Gastrocnemius medialis (tissue), 4 donors: Measurements from ENCODE around the gene GRID1. TPM values are rescaled to one million over a fixed set of nuclear protein-coding genes. Genes with fewer than 3 reads are reported as not detected.

Experiments
- ATAC-seq, 2 donors: fragments of 150-250 bp; one replicate each; pipeline ENCODE4 v1.9.1; 2016
- DNase-seq, 2 donors: peaks; one replicate each; pipeline ENCODE4 v3.0.0-alpha.2; 2019
- H3K27ac ChIP-seq, 4 donors: fragments of 200-600 bp; sonication (generic); 1 replicate in 1 of 4; 2 replicates in 3 of 4; pipeline ENCODE4 v1.5.1; 2016 to 2018; ENCODE audit warnings: mild to moderate bottlenecking in 2 of 4, moderate library complexity in 1 of 4
- H3K27me3 ChIP-seq, 3 donors: fragments of 200-600 bp; sonication (generic) in 2 of 3; 1 replicate in 1 of 3; 2 replicates in 2 of 3; pipeline versions ENCODE4 v1.5.1 to v1.6.0; 2016 to 2019; ENCODE audit warnings: mild to moderate bottlenecking in 1 of 3, moderate library complexity in 1 of 3
- H3K36me3 ChIP-seq, 2 donors: fragments of 200-600 bp; sonication (generic) in 1 of 2; one replicate each; pipeline ENCODE4 v1.5.1; 2017 to 2018
- H3K4me1 ChIP-seq, 2 donors: fragments of 200-600 bp; sonication (generic) in 1 of 2; one replicate each; pipeline ENCODE4 v1.5.1; 2016 to 2017; ENCODE audit warnings: mild to moderate bottlenecking in 2 of 2
- H3K4me3 ChIP-seq, 4 donors: fragments of 200-600 bp; sonication (generic) in 3 of 4; 1 replicate in 1 of 4; 2 replicates in 3 of 4; pipeline ENCODE4 v1.5.1; 2016 to 2019; ENCODE audit warnings: mild to moderate bottlenecking in 2 of 4
- H3K9me3 ChIP-seq, 3 donors: fragments of 200-600 bp; sonication (generic) in 2 of 3; 1 replicate in 1 of 3; 2 replicates in 2 of 3; pipeline ENCODE4 v1.5.1; 2016 to 2019
- POLR2A ChIP-seq, 2 donors: fragments of 450-650 bp; IDR thresholded peaks; one replicate each; pipeline ENCODE4 v1.6.1; 2017; ENCODE audit warnings: antibody characterized with exemption in 2 of 2, mild to moderate bottlenecking in 2 of 2, moderate library complexity in 2 of 2
- in situ Hi-C, 4 donors: fragments of 200-750 bp; cut with MboI; loops; one replicate each; pipeline versions ENCODE4 v1.15.0 to v1.8.0; 2017; ENCODE audit warnings: low sequenced_read_pairs in 4 of 4
- intact Hi-C: fragments of 100-400 bp; cut with DNase I; formaldehyde crosslinking; loops from one replicate; pipeline ENCODE4 v1.15.1; 2023; ENCODE audit warnings: low total_unique reads
- total RNA-seq, 4 donors: library from RNA; depleted of rRNA; stranded (reverse); fragments of >200 nt; gene quantifications; one replicate each; pipeline versions ENCODE4 v1.1.0 to v1.2.3, GENCODE V29; 2016
- TF ChIP-seq, protein P1 (sequence below), 5 experiments: fragments of 450-650 bp in 3 of 5; fragments of 200-600 bp in 2 of 5; sonication (generic) in 2 of 5; IDR thresholded peaks in 4 of 5; conservative IDR thresholded peaks in 1 of 5; 1 replicate in 4 of 5; 2 replicates in 1 of 5; pipeline ENCODE4 v1.5.1; 2016 to 2019; ENCODE audit warnings: antibody characterized with exemption in 5 of 5, mild to moderate bottlenecking in 3 of 5, moderate library complexity in 3 of 5

Gene GRID1
- total RNA-seq, 4 donors from 2014 or later = 0.17 to 1.4 (median 0.79) TPM

DNA sequence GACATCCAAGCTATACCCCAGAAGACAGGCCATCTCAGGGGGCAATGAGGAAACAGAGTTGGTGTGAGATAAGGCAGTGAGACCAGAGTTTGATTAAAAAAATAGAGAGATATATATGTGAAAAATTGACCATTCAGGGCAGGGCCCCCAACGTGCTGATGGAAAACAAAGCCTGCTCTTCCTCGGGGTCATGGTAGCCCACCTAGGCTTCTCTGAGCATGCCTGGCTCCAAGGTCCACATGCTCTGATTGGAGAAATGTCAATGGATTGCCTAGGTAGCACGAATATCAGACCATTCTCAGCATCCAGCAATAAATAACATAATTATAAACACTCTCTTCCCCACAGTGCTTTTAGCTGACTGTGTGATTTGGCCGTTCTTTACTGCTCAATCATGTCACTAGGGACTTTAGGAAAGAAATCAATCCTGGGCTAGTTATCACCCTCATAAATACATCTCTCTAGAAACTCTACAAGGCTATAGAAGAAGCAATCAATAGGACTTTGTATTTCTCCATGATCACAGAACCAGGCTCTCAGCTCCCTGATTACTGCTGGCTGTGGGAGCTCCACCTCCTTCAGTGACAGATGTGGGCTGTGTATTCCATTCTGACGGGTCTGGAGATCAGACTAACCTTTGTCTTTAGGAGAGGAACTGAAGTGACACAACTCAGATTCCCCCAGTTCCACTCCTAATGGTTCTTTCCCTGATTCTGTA lies 766.4 kb downstream of the GRID1 start:
- H3K27ac ChIP-seq = no peak overlapping the region
- H3K36me3 ChIP-seq = no peaks in the 10 kb centered on the region
- no peaks in the 10 kb centered on the region for H3K4me1 ChIP-seq
- TF ChIP-seq, protein P1, sequence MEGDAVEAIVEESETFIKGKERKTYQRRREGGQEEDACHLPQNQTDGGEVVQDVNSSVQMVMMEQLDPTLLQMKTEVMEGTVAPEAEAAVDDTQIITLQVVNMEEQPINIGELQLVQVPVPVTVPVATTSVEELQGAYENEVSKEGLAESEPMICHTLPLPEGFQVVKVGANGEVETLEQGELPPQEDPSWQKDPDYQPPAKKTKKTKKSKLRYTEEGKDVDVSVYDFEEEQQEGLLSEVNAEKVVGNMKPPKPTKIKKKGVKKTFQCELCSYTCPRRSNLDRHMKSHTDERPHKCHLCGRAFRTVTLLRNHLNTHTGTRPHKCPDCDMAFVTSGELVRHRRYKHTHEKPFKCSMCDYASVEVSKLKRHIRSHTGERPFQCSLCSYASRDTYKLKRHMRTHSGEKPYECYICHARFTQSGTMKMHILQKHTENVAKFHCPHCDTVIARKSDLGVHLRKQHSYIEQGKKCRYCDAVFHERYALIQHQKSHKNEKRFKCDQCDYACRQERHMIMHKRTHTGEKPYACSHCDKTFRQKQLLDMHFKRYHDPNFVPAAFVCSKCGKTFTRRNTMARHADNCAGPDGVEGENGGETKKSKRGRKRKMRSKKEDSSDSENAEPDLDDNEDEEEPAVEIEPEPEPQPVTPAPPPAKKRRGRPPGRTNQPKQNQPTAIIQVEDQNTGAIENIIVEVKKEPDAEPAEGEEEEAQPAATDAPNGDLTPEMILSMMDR (IDR thresholded peaks at IDR 0.05 in 4 of 5, conservative IDR thresholded peaks at IDR 0.05 in 1 of 5) = no peak
- TF ChIP-seq POLR2A (IDR thresholded peaks at IDR 0.05) = no peak
- ATAC-seq (no peak), DNase-seq (no peak)
- in situ Hi-C loops = no loop called here
- no peaks in the 10 kb centered on the region for H3K9me3 ChIP-seq
- intact Hi-C loops = no loop called here
- no peak overlapping the region for H3K4me3 ChIP-seq
- no peaks in the 10 kb centered on the region for H3K27me3 ChIP-seq

GRCh38 chr10:85599081-85599480 lies 767.5 kb downstream of the GRID1 start:
- Histone ChIP-seq H3K27ac (no peak overlapping the region), H3K9me3 (no peaks in the 10 kb centered on the region), H3K4me3 (no peak overlapping the region), H3K27me3 (no peaks in the 10 kb centered on the region), H3K4me1 (no peaks in the 10 kb centered on the region), H3K36me3 (no peaks in the 10 kb centered on the region)
- ATAC-seq = no peak
- intact Hi-C loops (no loop called here), in situ Hi-C loops (no loop called here)
- TF ChIP-seq, protein P1 (IDR thresholded peaks at IDR 0.05 in 4 of 5, conservative IDR thresholded peaks at IDR 0.05 in 1 of 5) = no peak
- no peak for TF ChIP-seq POLR2A (IDR thresholded peaks at IDR 0.05)
- no peak for DNase-seq

- Histone ChIP-seq H3K9me3 (no peaks in the 10 kb centered on the region), H3K27me3 (no peaks in the 10 kb centered on the region), H3K4me1 (no peaks in the 10 kb centered on the region), H3K4me3 (no peak overlapping the region), H3K36me3 (no peaks in the 10 kb centered on the region), H3K27ac (no peak overlapping the region)
- ATAC-seq (no peak), DNase-seq (no peak)
- intact Hi-C loops = no loop called here
- TF ChIP-seq, protein P1 (IDR thresholded peaks at IDR 0.05 in 4 of 5, conservative IDR thresholded peaks at IDR 0.05 in 1 of 5) = no peak
- no peak for TF ChIP-seq POLR2A (IDR thresholded peaks at IDR 0.05)
- in situ Hi-C loops = no loop called here
Measured at GRCh38 chr10:85598646-85599045, 767.9 kb downstream of the GRID1 start.

- no peaks in the 10 kb centered on the region for H3K27me3 ChIP-seq
- H3K4me1 ChIP-seq = no peaks in the 10 kb centered on the region
- in situ Hi-C loops (no loop called here), intact Hi-C loops (no loop called here)
- H3K36me3 ChIP-seq = no peaks in the 10 kb centered on the region
- no peak for ATAC-seq
- no peaks in the 10 kb centered on the region for H3K9me3 ChIP-seq
- no peak overlapping the region for H3K27ac ChIP-seq
- no peak overlapping the region for H3K4me3 ChIP-seq
- DNase-seq = no peak
- TF ChIP-seq, protein P1 (IDR thresholded peaks at IDR 0.05 in 4 of 5, conservative IDR thresholded peaks at IDR 0.05 in 1 of 5) = no peak
- no peak for TF ChIP-seq POLR2A (IDR thresholded peaks at IDR 0.05)
Measured at GRCh38 chr10:85597006-85597405, 769.6 kb downstream of the GRID1 start.

DNA sequence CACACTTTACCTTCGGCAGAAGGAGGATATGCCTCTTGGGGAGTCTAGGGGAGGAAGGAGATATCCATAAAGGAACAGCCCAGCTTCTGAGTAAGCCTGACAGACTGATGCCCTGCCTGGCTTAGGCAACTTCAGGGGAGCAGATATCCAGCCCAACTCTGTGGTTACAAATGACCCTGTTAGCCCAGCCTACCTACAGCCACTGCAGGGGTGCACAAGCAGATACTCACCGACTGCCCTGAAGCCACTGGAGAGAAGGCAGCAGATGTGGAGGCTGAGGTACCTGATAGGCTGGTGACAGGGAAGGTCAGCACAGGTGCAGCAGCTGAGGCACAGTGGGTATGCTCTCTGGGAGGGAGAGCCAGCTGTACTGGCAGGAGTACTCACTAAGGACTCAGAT lies 770.2 kb downstream of the GRID1 start:
- no peaks in the 10 kb centered on the region for H3K9me3 ChIP-seq
- intact Hi-C loops (no loop called here), in situ Hi-C loops (no loop called here)
- no peaks in the 10 kb centered on the region for H3K4me1 ChIP-seq
- ATAC-seq (no peak), DNase-seq (no peak)
- no peak overlapping the region for H3K4me3 ChIP-seq
- TF ChIP-seq POLR2A (IDR thresholded peaks at IDR 0.05) = no peak
- TF ChIP-seq, protein P1 (IDR thresholded peaks at IDR 0.05 in 4 of 5, conservative IDR thresholded peaks at IDR 0.05 in 1 of 5) = no peak
- H3K27ac ChIP-seq = no peak overlapping the region
- H3K27me3 ChIP-seq = no peaks in the 10 kb centered on the region
- H3K36me3 ChIP-seq = no peaks in the 10 kb centered on the region
